MCF 10A (cell line): ENCODE measurements around the gene BANF2. TPM values are rescaled to one million over a fixed set of nuclear protein-coding genes. Genes with fewer than 3 reads are reported as not detected.

ENCODE experiments used
- BruUV-seq: library from RNA; stranded (reverse); fragments of 400-500 nt; replicated peaks from 2 replicates; lab custom pipeline; 2021; lab: Mats Ljungman, UMichigan
- CTCF ChIA-PET: fragments of 300-600 bp; sonication (Branson Sonifier 250); formaldehyde crosslinking; extraction: SDS; loops from one replicate; lab custom pipeline; 2021; ENCODE audit warnings: antibody characterized with exemption, inconsistent platforms; lab: Yijun Ruan, JAX
- POLR2A ChIA-PET: fragments of 300-600, 350-650 bp; sonication (Branson Sonifier 250); formaldehyde crosslinking; extraction: SDS; loops from one replicate; lab custom pipeline; 2020; ENCODE audit warnings: antibody characterized with exemption, inconsistent platforms; lab: Yijun Ruan, JAX
- DNase-seq: peaks from one replicate; pipeline ENCODE4 v3.0.0-alpha.2; 2018; ENCODE audit not compliant: unreplicated experiment
- H3K27ac Mint-ChIP-seq: one replicate; pipeline ENCODE4 v1.8.0; 2022; ENCODE audit warnings: mild to moderate bottlenecking, low read depth, mixed read lengths; ENCODE audit not compliant: unreplicated experiment
- H3K27me3 Mint-ChIP-seq: one replicate; pipeline ENCODE4 v1.8.0; 2022; ENCODE audit warnings: mixed read lengths; ENCODE audit not compliant: insufficient read depth, unreplicated experiment
- H3K36me3 Mint-ChIP-seq: one replicate; pipeline ENCODE4 v1.8.0; 2022; ENCODE audit warnings: mild to moderate bottlenecking, moderate library complexity, mixed read lengths; ENCODE audit not compliant: insufficient read depth, unreplicated experiment
- H3K4me1 Mint-ChIP-seq: one replicate; pipeline ENCODE4 v1.8.0; 2022; ENCODE audit warnings: mixed read lengths; ENCODE audit not compliant: insufficient read depth, unreplicated experiment
- H3K4me3 Mint-ChIP-seq: one replicate; pipeline ENCODE4 v1.8.0; 2022; ENCODE audit warnings: mild to moderate bottlenecking, moderate library complexity, mixed read lengths; ENCODE audit not compliant: unreplicated experiment
- H3K9me3 Mint-ChIP-seq: one replicate; pipeline ENCODE4 v1.8.0; 2022; ENCODE audit warnings: mixed read lengths; ENCODE audit not compliant: unreplicated experiment
- intact Hi-C: fragments of 100-400 bp; cut with micrococcal nuclease; formaldehyde crosslinking; loops from 2 replicates; pipeline ENCODE4 v1.14.1; 2022
- total RNA-seq: library from RNA; stranded (reverse); gene quantifications from 2 replicates; pipeline ENCODE4 v1.2.3, GENCODE V29; 2022
- TF ChIP-seq, protein P1 (sequence below): fragments of 200-600 bp; IDR thresholded peaks from one replicate; pipeline ENCODE4 v1.8.0; 2022; ENCODE audit warnings: antibody characterized with exemption, mild to moderate bottlenecking; ENCODE audit not compliant: unreplicated experiment

The BANF2 gene
- total RNA-seq, 1 experiment from 2014 or later = not detected

DNA sequence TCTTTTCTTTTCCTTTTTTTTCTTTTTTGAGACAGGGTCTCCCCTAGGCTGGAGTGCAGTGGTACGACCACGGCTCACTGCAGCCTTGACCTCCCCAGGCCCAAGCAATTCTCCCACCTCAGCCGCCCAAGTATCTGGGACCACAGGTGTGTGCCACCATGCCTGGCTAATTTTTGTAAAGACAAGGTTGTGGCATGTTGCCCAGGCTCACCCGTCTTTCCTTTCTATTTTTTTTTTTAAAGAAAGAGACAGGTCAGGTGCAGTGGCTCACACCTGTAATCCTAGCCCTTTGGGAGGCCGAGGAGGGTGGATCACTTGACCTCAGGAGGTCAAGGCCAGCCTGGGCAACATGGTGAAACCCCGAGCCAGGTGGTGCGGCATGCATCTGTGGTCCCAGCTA is 16.6 kb downstream of the BANF2 start:
- Mint-ChIP-seq H3K27me3 (no peaks in the 10 kb centered on the region), H3K9me3 (no peaks in the 10 kb centered on the region), H3K27ac (no peak overlapping the region), H3K4me1 (no peaks in the 10 kb centered on the region), H3K36me3 (no peaks in the 10 kb centered on the region), H3K4me3 (no peak overlapping the region)
- intact Hi-C loops = no loop called here
- TF ChIP-seq, protein P1, sequence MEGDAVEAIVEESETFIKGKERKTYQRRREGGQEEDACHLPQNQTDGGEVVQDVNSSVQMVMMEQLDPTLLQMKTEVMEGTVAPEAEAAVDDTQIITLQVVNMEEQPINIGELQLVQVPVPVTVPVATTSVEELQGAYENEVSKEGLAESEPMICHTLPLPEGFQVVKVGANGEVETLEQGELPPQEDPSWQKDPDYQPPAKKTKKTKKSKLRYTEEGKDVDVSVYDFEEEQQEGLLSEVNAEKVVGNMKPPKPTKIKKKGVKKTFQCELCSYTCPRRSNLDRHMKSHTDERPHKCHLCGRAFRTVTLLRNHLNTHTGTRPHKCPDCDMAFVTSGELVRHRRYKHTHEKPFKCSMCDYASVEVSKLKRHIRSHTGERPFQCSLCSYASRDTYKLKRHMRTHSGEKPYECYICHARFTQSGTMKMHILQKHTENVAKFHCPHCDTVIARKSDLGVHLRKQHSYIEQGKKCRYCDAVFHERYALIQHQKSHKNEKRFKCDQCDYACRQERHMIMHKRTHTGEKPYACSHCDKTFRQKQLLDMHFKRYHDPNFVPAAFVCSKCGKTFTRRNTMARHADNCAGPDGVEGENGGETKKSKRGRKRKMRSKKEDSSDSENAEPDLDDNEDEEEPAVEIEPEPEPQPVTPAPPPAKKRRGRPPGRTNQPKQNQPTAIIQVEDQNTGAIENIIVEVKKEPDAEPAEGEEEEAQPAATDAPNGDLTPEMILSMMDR = no peak
- no TSS peak for BruUV-seq
- DNase-seq = no peak
- POLR2A ChIA-PET = no interaction called here
- CTCF ChIA-PET = interaction anchor here (0.6 to 1.2 kb wide), 4 partner anchors 9 to 1989 kb away, joined by 3 to 4 read pairs (median 3); no protein-coding TSS in a partner anchor

DNA sequence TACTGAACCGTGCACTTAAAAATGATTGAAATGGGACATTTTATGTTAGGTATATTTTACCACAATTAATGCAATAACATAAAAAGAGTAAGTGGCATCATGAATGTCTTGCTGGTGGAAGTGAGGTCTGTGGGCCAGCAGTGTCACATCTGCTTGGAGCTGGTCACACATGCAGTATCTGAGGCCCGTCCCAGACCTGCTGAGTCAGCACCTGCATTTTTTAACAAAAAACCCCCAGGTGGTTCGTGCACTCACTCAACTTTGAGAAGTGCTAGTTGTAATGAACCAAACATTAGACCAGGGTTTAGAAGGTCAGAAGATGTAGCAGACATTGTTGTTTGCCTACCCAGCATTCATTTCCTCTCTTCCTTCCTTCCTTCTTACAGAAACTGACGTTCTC is 21.0 kb downstream of the BANF2 start:
- no peaks in the 10 kb centered on the region for H3K36me3 Mint-ChIP-seq
- intact Hi-C loops = no loop called here
- no peak overlapping the region for H3K27ac Mint-ChIP-seq
- ChIA-PET POLR2A (no interaction called here), CTCF (no interaction called here)
- H3K9me3 Mint-ChIP-seq = no peaks in the 10 kb centered on the region
- TF ChIP-seq, protein P1 = no peak
- no TSS peak for BruUV-seq
- no peaks in the 10 kb centered on the region for H3K4me1 Mint-ChIP-seq
- peaks cover 19% of the 10 kb centered on the region for H3K27me3 Mint-ChIP-seq
- DNase-seq = no peak
- H3K4me3 Mint-ChIP-seq = no peak overlapping the region

DNA sequence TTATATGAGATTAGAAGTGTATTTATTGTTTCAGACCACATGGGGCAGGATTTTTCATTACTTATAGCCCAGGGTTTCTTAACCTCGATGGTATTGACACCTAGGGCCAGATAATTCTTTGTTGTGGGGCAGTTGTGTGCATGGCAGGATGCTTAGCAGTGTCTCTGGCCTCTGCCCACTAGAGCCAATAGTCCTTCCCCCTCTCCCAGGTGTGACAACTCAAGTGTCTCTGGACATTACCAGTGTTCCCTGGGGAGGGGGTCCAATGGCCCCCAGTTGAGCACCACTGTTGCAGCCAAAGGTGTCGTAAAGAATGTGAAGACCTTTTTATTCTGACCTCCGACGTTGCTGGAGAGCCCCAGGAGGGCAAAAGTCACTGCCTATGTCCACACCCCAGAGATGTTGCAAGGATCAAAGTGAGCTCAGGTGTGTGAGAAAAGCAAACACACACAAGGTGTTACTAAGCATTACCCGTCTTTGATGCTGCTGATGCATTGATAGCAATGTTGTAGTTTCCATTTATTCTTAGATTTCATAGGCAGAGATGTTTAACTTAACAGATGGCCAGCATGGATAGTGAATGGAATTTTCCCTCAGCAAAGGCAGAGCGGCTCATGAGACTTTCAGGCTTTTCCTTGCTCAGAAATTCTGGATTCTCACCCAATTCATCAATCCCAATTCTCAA is 22.2 kb downstream of the BANF2 start:
- intact Hi-C loops = no loop called here
- no peaks in the 10 kb centered on the region for H3K4me1 Mint-ChIP-seq
- H3K27ac Mint-ChIP-seq = no peak overlapping the region
- peak; percentile 8 for DNase-seq
- H3K4me3 Mint-ChIP-seq = no peak overlapping the region
- ChIA-PET CTCF (interaction anchor here (0.5 kb wide), 1 partner anchor 218 kb away, joined by 3 read pairs; no protein-coding TSS in a partner anchor), POLR2A (interaction anchor here (0.7 kb wide), 1 partner anchor 489 kb away, joined by 3 read pairs; no protein-coding TSS in a partner anchor)
- peaks cover 19% of the 10 kb centered on the region for H3K27me3 Mint-ChIP-seq
- no TSS peak for BruUV-seq
- TF ChIP-seq, protein P1 = peak; percentile 15
- no peaks in the 10 kb centered on the region for H3K9me3 Mint-ChIP-seq
- H3K36me3 Mint-ChIP-seq = no peaks in the 10 kb centered on the region

DNA sequence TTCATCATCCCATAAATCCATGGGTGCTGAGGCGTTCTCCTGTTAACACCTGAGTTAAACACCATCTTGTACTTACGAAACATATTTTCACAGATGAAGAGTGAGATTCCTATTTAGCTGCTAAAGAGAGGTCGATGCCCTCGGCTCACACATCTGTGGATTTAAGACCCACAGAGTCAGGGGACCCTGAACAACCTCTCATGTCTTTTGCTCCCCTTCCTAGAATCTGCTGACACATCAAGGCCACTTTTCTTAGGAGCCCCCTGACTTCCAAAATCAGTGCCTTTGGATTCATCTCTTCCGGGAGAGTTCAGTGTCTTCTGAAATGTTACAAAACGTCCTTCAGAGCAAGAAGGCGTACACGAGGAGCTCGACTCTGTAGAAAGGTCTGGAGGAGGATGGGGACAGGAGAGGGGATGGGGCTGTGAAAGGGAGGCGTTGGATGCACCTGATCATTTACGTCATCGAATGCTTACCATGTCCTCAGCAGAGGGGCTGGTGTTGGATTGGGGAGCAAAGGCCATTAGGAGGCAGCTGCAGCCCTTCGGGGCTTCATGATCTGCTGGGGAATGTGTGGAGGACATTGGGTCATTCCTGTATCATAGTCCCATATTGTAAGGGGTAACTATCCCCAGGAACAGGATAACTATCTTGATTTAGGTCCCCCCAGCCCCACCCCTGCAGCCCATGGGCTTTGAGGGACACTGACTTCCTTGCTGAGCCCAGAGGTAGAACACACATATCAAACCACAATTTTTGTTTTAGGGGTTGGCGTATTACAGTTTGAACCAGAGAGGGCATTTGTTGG is 22.9 kb downstream of the BANF2 start:
- Mint-ChIP-seq H3K27ac (no peak overlapping the region), H3K36me3 (no peaks in the 10 kb centered on the region), H3K4me1 (no peaks in the 10 kb centered on the region), H3K9me3 (no peaks in the 10 kb centered on the region), H3K4me3 (no peak overlapping the region), H3K27me3 (peaks cover 19% of the 10 kb centered on the region)
- CTCF ChIA-PET = interaction anchor here (0.5 to 1.2 kb wide), 5 partner anchors 13 to 818 kb away, joined by 3 read pairs; no protein-coding TSS in a partner anchor
- intact Hi-C loops = no loop called here
- TF ChIP-seq, protein P1 = no peak
- no peak for DNase-seq
- BruUV-seq = no TSS peak
- POLR2A ChIA-PET = interaction anchor here (0.7 kb wide), 1 partner anchor 490 kb away, joined by 3 read pairs; no protein-coding TSS in a partner anchor
